ENCODE data around the gene BSN.

BSN gene

GRCh38 chr3:49628249-49628648 is 74.0 kb downstream of the BSN start:
- DNase-seq (ENCODE audit: low read depth), result no peak

- no peak for DNase-seq (ENCODE audit: low read depth)
Observed at GRCh38 chr3:49629451-49629850, 75.2 kb downstream of the BSN start.

GRCh38 chr3:49629866-49630265 is 75.6 kb downstream of the BSN start:
- DNase-seq (ENCODE audit: low read depth), result no peak

GRCh38 chr3:49630784-49631183 is 76.5 kb downstream of the BSN start:
- no peak for DNase-seq (ENCODE audit: low read depth)

- DNase-seq (ENCODE audit: low read depth), result no peak
Observed at GRCh38 chr3:49634736-49635135, 80.5 kb downstream of the BSN start.

GRCh38 chr3:49636883-49637609 is 82.8 kb downstream of the BSN start:
- no peak for DNase-seq (ENCODE audit: low read depth)

- DNase-seq (ENCODE audit: low read depth), result no peak
Observed at GRCh38 chr3:49638445-49638844, 84.2 kb downstream of the BSN start.

- DNase-seq (ENCODE audit: low read depth), result no peak
Observed at GRCh38 chr3:49639551-49639950, 85.3 kb downstream of the BSN start.

GRCh38 chr3:49641292-49641691 is 87.0 kb downstream of the BSN start:
- DNase-seq (ENCODE audit: low read depth), result no peak

- no peak for DNase-seq (ENCODE audit: low read depth)
Observed at GRCh38 chr3:49641921-49642707, 87.8 kb downstream of the BSN start.

GRCh38 chr3:49642708-49643145 is 88.5 kb downstream of the BSN start:
- DNase-seq (ENCODE audit: low read depth), result no peak

GRCh38 chr3:49644684-49645083 is 90.4 kb downstream of the BSN start:
- no peak for DNase-seq (ENCODE audit: low read depth)

- DNase-seq (ENCODE audit: low read depth), result no peak
Observed at GRCh38 chr3:49646236-49646635, 92.0 kb downstream of the BSN start.

GRCh38 chr3:49647741-49648140 is 93.5 kb downstream of the BSN start:
- no peak for DNase-seq (ENCODE audit: low read depth)

- DNase-seq (ENCODE audit: low read depth), result no peak
Observed at GRCh38 chr3:49648354-49649019, 94.2 kb downstream of the BSN start.

- no peak for DNase-seq (ENCODE audit: low read depth)
Observed at GRCh38 chr3:49649576-49649975, 95.3 kb downstream of the BSN start.

- no peak for DNase-seq (ENCODE audit: low read depth)
Observed at GRCh38 chr3:49650177-49650576, 95.9 kb downstream of the BSN start.

- DNase-seq (ENCODE audit: low read depth), result no peak
Observed at GRCh38 chr3:49650637-49651036, 96.4 kb downstream of the BSN start.

- no peak for DNase-seq (ENCODE audit: low read depth)
Observed at GRCh38 chr3:49652218-49652902, 98.1 kb downstream of the BSN start.

GRCh38 chr3:49652903-49653415 is 98.7 kb downstream of the BSN start:
- DNase-seq (ENCODE audit: low read depth), result no peak

- no peak for DNase-seq (ENCODE audit: low read depth)
Observed at GRCh38 chr3:49653621-49654020, 99.3 kb downstream of the BSN start.

- no peak for DNase-seq (ENCODE audit: low read depth)
Observed at GRCh38 chr3:49654176-49654825, 100.0 kb downstream of the BSN start.
